ENCODE data around the gene SPATA2L. TPM values are rescaled to one million over a fixed set of nuclear protein-coding genes. Genes with fewer than 3 reads are reported as not detected.
"Not testable (repeated sequence)": the region's sequence is repeated elsewhere in the genome, so short reads cannot be mapped to it uniquely, and the experiment has no call there.

The SPATA2L gene
- total RNA-seq, 8 experiments from 2014 or later = 2.1 to 10.7 (median 6.2) TPM

DNA sequence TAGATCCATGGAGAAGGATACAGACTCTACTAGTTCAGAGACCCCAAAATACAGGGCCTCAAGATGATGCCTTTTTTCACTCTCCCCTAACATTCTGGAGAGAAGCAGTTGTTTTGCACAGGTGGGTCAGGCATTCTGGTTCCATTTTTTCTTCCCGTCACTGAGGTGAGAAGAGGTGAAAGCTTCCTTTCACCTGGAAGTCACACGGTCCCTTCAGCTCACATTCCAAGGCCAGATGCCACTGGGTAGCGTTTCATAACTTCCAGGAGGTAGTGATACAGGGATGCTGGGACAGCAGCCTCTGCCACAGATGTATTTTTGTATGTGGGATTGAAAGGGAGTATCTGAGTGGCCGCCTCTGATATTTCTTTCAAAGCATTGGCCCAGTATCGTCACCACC, 13.1 kb downstream of the SPATA2L start:
- Histone ChIP-seq H3K27ac (no peak overlapping the region), H3K4me3 (no peak overlapping the region), H3K4me1 (replicated peaks in 1 of 2) (peaks cover 5 to 6% of the 10 kb centered on the region in 2 donors)
- WGBS, 10 experiments = 73 to 100% (median 100%) methylated on average over 1 to 3 of the region's 5 CpGs; no CpG with 5 or more reads in 5 of the 10 experiments
- in situ Hi-C loops (cut with MboI; ENCODE audit: low pct_unique_long_range_greater_than_20kb in 2 of 9, low sequenced_read_pairs in 9 of 9, unreplicated experiment in 9 of 9) = no loop called here
- ATAC-seq (replicated peaks in 6 of 8) = no peak

- in situ Hi-C loops (cut with MboI; ENCODE audit: low pct_unique_long_range_greater_than_20kb in 2 of 9, low sequenced_read_pairs in 9 of 9, unreplicated experiment in 9 of 9) = no loop called here
- WGBS, 10 experiments = 0 to 100% (median 20%) methylated on average over 1 to 24 of the region's 42 CpGs; no CpG with 5 or more reads in 2 of the 10 experiments
- peak overlapping the region; percentile 56 to 98 (median 84) for H3K4me3 ChIP-seq
- peak overlapping the region; percentile 85 to 89 for H3K27ac ChIP-seq
- peaks cover 5 to 6% of the 10 kb centered on the region in 2 donors for H3K4me1 ChIP-seq (replicated peaks in 1 of 2)
- peak; percentile 54 to 64 (median 60) for ATAC-seq (replicated peaks in 6 of 8)
These were observed 14.2 kb downstream of the SPATA2L start for GRCh38 chr16:89687092-89687940.

- ATAC-seq (replicated peaks in 6 of 8) = peak; percentile 84 to 91 (median 87)
- in situ Hi-C loops (cut with MboI; ENCODE audit: low pct_unique_long_range_greater_than_20kb in 2 of 9, low sequenced_read_pairs in 9 of 9, unreplicated experiment in 9 of 9) = no loop called here
- Histone ChIP-seq H3K4me1 (replicated peaks in 1 of 2) (peaks cover 5 to 6% of the 10 kb centered on the region in 2 donors), H3K27ac (peak within 1 kb of the TSS; percentile 85 to 89), H3K4me3 (peak within 1 kb of the TSS; percentile 56 to 98 (median 84))
- WGBS, 10 experiments = 0% methylated on average over 4 to 7 of the region's 67 CpGs; no CpG with 5 or more reads in 5 of the 10 experiments
These were observed 14.9 kb downstream of the SPATA2L start, which contains the start of gene CDK10 for GRCh38 chr16:89686520-89687091. CDK10 (plus strand) TSS chr16:89686689; CDS start chr16:89686711, 22 bp downstream.

- in situ Hi-C loops (cut with MboI; ENCODE audit: low pct_unique_long_range_greater_than_20kb in 2 of 9, low sequenced_read_pairs in 9 of 9, unreplicated experiment in 9 of 9) = no loop called here
- ATAC-seq (replicated peaks in 6 of 8) = no peak
- H3K27ac ChIP-seq = no peak overlapping the region
- H3K4me1 ChIP-seq (replicated peaks in 1 of 2) = peaks cover 5 to 6% of the 10 kb centered on the region in 2 donors
- no peak overlapping the region for H3K4me3 ChIP-seq
- 88 to 100% methylated on average over 1 of the region's 1 CpG; no CpG with 5 or more reads in 8 of the 10 experiments for WGBS, 10 experiments
These were observed 15.6 kb downstream of the SPATA2L start for GRCh38 chr16:89685916-89686315.

GRCh38 chr16:89678258-89678657, 23.2 kb downstream of the SPATA2L start:
- 80 to 100% (median 88%) methylated on average over 1 to 2 of the region's 2 CpGs for WGBS, 10 experiments
- in situ Hi-C loops (cut with MboI; ENCODE audit: low pct_unique_long_range_greater_than_20kb in 2 of 9, low sequenced_read_pairs in 9 of 9, unreplicated experiment in 9 of 9) = no loop called here
- ATAC-seq (replicated peaks in 6 of 8) = no peak
- Histone ChIP-seq H3K4me1 (replicated peaks in 1 of 2) (no peaks in the 10 kb centered on the region), H3K27ac (no peak overlapping the region), H3K4me3 (no peak overlapping the region)

GRCh38 chr16:89672177-89672941, 29.1 kb downstream of the SPATA2L start:
- Histone ChIP-seq H3K4me3 (no peak overlapping the region), H3K4me1 (replicated peaks in 1 of 2) (no peaks in the 10 kb centered on the region), H3K27ac (no peak overlapping the region)
- ATAC-seq (replicated peaks in 6 of 8) = no peak
- WGBS, 10 experiments = 48 to 100% (median 88%) methylated on average over 1 to 13 of the region's 16 CpGs; no CpG with 5 or more reads in 1 of the 10 experiments
- in situ Hi-C loops (cut with MboI; ENCODE audit: low pct_unique_long_range_greater_than_20kb in 2 of 9, low sequenced_read_pairs in 9 of 9, unreplicated experiment in 9 of 9) = no loop called here

GRCh38 chr16:89671565-89671964, 29.9 kb downstream of the SPATA2L start:
- 100% methylated on average over 2 of the region's 4 CpGs; no CpG with 5 or more reads in 9 of the 10 experiments for WGBS, 10 experiments
- H3K4me3 ChIP-seq; in situ Hi-C loops (cut with MboI; ENCODE audit: low pct_unique_long_range_greater_than_20kb in 2 of 9, low sequenced_read_pairs in 9 of 9, unreplicated experiment in 9 of 9); H3K4me1 ChIP-seq (replicated peaks in 1 of 2); ATAC-seq (replicated peaks in 6 of 8); H3K27ac ChIP-seq: not testable (repeated sequence)

GRCh38 chr16:89670496-89671431, 30.7 kb downstream of the SPATA2L start:
- H3K4me1 ChIP-seq (replicated peaks in 1 of 2) = no peaks in the 10 kb centered on the region
- WGBS, 10 experiments = 40 to 100% (median 90%) methylated on average over 1 to 8 of the region's 10 CpGs; no CpG with 5 or more reads in 2 of the 10 experiments
- H3K27ac ChIP-seq = no peak overlapping the region
- peak in 1 of 8 experiments; percentile 18 for ATAC-seq (replicated peaks in 6 of 8)
- no peak overlapping the region for H3K4me3 ChIP-seq
- in situ Hi-C loops (cut with MboI; ENCODE audit: low pct_unique_long_range_greater_than_20kb in 2 of 9, low sequenced_read_pairs in 9 of 9, unreplicated experiment in 9 of 9) = no loop called here

GRCh38 chr16:89669755-89670154, 31.8 kb downstream of the SPATA2L start:
- in situ Hi-C loops (cut with MboI; ENCODE audit: low pct_unique_long_range_greater_than_20kb in 2 of 9, low sequenced_read_pairs in 9 of 9, unreplicated experiment in 9 of 9) = no loop called here
- Histone ChIP-seq H3K4me1 (replicated peaks in 1 of 2) (no peaks in the 10 kb centered on the region), H3K27ac (no peak overlapping the region), H3K4me3 (no peak overlapping the region)
- WGBS, 10 experiments = no CpG with 5 or more reads among the region's 13 CpGs
- ATAC-seq (replicated peaks in 6 of 8) = peak in 3 of 8 experiments; percentile 12 to 34 (median 16)

DNA sequence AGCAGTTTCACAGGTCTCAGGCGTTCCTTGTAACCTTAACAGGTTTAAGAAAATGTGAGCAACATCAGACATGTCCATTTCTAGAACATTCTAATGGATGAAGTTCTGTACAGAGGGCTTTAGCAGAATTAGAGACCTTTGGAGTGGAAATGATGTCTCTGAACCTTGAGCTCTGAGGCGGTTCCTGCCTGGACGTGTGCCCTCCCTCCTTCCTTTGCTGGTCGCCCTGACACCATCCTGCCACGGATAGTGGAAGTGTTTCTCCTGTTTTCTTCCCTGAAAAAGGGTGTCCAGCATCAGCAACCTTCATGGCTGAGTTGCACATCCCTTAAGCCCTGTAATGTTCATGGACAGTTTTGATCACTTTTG, 32.7 kb downstream of the SPATA2L start:
- H3K4me3 ChIP-seq = no peak overlapping the region
- 60 to 100% (median 80%) methylated on average over 1 to 5 of the region's 5 CpGs; no CpG with 5 or more reads in 5 of the 10 experiments for WGBS, 10 experiments
- no peak for ATAC-seq (replicated peaks in 6 of 8)
- no peak overlapping the region for H3K27ac ChIP-seq
- in situ Hi-C loops (cut with MboI; ENCODE audit: low pct_unique_long_range_greater_than_20kb in 2 of 9, low sequenced_read_pairs in 9 of 9, unreplicated experiment in 9 of 9) = no loop called here
- H3K4me1 ChIP-seq (replicated peaks in 1 of 2) = no peaks in the 10 kb centered on the region

GRCh38 chr16:89667633-89668032, 33.9 kb downstream of the SPATA2L start:
- Histone ChIP-seq H3K4me3 (no peak overlapping the region), H3K27ac (no peak overlapping the region), H3K4me1 (replicated peaks in 1 of 2) (no peaks in the 10 kb centered on the region)
- in situ Hi-C loops (cut with MboI; ENCODE audit: low pct_unique_long_range_greater_than_20kb in 2 of 9, low sequenced_read_pairs in 9 of 9, unreplicated experiment in 9 of 9) = no loop called here
- 60 to 100% (median 80%) methylated on average over 1 to 5 of the region's 9 CpGs; no CpG with 5 or more reads in 5 of the 10 experiments for WGBS, 10 experiments
- ATAC-seq (replicated peaks in 6 of 8) = no peak

- ATAC-seq (replicated peaks in 6 of 8); in situ Hi-C loops (cut with MboI; ENCODE audit: low pct_unique_long_range_greater_than_20kb in 2 of 9, low sequenced_read_pairs in 9 of 9, unreplicated experiment in 9 of 9); H3K4me3 ChIP-seq; H3K27ac ChIP-seq; H3K4me1 ChIP-seq (replicated peaks in 1 of 2): not testable (repeated sequence)
- 24 to 100% (median 52%) methylated on average over 1 to 4 of the region's 7 CpGs; no CpG with 5 or more reads in 5 of the 10 experiments for WGBS, 10 experiments
These were observed 34.5 kb downstream of the SPATA2L start for GRCh38 chr16:89667000-89667399.

Measured in motor neuron (in vitro differentiated cells).